Prostate gland (tissue), 2 donors: ENCODE measurements around the gene QPCT.

Source experiments
- CTCF ChIP-seq, 4 experiments: fragments of 200-600 bp in 2 of 4; fragments of 450-650 bp in 2 of 4; sonication (generic) in 2 of 4; IDR thresholded peaks; 1 replicate in 3 of 4; 2 replicates in 1 of 4; pipeline ENCODE4 v1.5.1; 2016 to 2019; ENCODE audit warnings: antibody characterized with exemption in 4 of 4, mild to moderate bottlenecking in 2 of 4, moderate library complexity in 2 of 4
- POLR2A ChIP-seq: fragments of 450-650 bp; IDR thresholded peaks from one replicate; pipeline ENCODE4 v1.6.1; 2016; ENCODE audit warnings: antibody characterized with exemption, mild to moderate bottlenecking

GRCh38 chr2:37316181-37316580 is 28.2 kb upstream of the QPCT start:
- TF ChIP-seq CTCF (IDR thresholded peaks at IDR 0.05), result no peak
- no peak for TF ChIP-seq POLR2A
